Right atrium auricular region (tissue), 2 donors: ENCODE measurements around the gene DOCK3. TPM values are rescaled to one million over a fixed set of nuclear protein-coding genes. Genes with fewer than 3 reads are reported as not detected.
A peak's percentile ranks its signal among the peaks of the same experiment; 100 is the strongest.

ENCODE experiments used
- DNase-seq: peaks from one replicate; pipeline ENCODE4 v3.0.0-alpha.2; 2019; ENCODE audit warnings: low spot score
- H3K27ac ChIP-seq, 2 donors: fragments of 200-600 bp; sonication (generic); 1 replicate in 1 of 2; 2 replicates in 1 of 2; pipeline ENCODE4 v1.5.1; 2016 to 2019
- H3K27me3 ChIP-seq, 2 donors: fragments of 200-600 bp; sonication (generic); one replicate each; pipeline versions ENCODE4 v1.5.1 to v1.6.0; 2017 to 2019
- H3K36me3 ChIP-seq: fragments of 200-600 bp; sonication (generic); one replicate; pipeline ENCODE4 v1.5.1; 2016
- H3K4me1 ChIP-seq, 2 donors: fragments of 200-600 bp; sonication (generic); one replicate each; pipeline versions ENCODE4 v1.5.1 to v1.6.0; 2017 to 2019
- H3K4me3 ChIP-seq, 2 donors: fragments of 200-600 bp; sonication (generic); 1 replicate in 1 of 2; 2 replicates in 1 of 2; pipeline ENCODE4 v1.5.1; 2017 to 2019; ENCODE audit warnings: mild to moderate bottlenecking in 1 of 2, moderate library complexity in 1 of 2
- H3K9me3 ChIP-seq, 2 donors: fragments of 200-600 bp; sonication (generic); one replicate each; pipeline ENCODE4 v1.5.1; 2019
- CTCF ChIP-seq, 2 donors: fragments of 200-600 bp; sonication (generic); IDR thresholded peaks; one replicate each; pipeline ENCODE4 v1.5.1; 2019; ENCODE audit warnings: antibody characterized with exemption in 2 of 2
- total RNA-seq, 2 donors: library from RNA; depleted of rRNA; stranded (reverse); fragments of >200 nt; gene quantifications; one replicate each; pipeline ENCODE4 v1.1.0, GENCODE V29; 2016

Gene DOCK3
- total RNA-seq: 1 to 10 TPM; 2.7 to 4.6 TPM

DNA sequence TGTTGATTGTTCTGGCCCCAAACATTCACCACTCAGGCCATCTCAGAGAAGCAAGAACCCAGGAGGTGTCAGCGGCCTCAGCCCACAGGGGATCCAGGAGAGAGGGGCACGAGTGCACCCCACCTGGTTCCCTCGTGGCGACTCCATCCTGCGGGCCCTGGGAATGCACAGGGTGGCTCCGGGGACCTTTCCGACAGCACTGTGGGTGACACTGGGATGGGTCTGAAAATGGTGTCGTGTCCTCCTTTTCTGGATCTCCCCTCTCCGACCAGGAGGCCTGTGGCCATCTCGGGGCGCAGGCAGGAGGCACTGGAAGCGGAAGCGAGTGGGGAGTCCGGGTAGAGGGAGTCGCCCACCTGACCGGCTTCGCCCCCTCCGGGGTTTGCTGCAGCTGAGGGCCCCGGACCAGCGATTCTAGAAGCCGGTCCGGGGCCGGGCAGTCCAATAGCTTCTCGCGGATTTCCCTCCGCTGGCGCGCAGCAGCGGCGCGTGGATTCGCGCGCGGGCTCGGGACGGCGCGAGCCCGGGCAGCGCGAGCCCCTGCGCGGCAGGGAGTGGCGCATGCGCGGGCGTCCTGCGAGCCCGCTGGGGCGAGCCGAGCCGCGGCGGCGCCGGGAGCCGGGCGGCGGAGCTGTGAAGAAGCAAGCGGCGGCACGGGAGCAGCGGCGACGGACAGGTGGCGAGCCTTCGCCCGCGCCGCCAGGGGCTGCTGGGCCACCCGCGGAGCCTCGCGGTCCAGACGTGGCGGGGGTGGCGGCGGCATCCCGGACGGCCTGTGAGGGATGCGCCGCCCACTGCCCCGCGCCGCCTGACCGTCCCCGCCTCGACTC lies at the start of gene DOCK3:
TSS of gene DOCK3 (plus strand) at position 579 of the 830 bp plus-strand sequence. CDS start 337 bp downstream, outside the sequence.
- Histone ChIP-seq H3K9me3 (no peaks in the 10 kb centered on the region), H3K27ac (no peak within 1 kb of the TSS), H3K4me3 (peak within 1 kb of the TSS; percentile 47 to 58), H3K36me3 (no peaks in the 10 kb centered on the region), H3K4me1 (peaks cover 0 to 10% of the 10 kb centered on the region in 2 donors), H3K27me3 (peaks cover 0 to 7% of the 10 kb centered on the region in 2 donors)
- DNase-seq: peak; percentile 52
- no peak for TF ChIP-seq CTCF (IDR thresholded peaks at IDR 0.05)

GRCh38 chr3:50625231-50626182 lies 49.2 kb upstream of the DOCK3 start:
- no peak for TF ChIP-seq CTCF (IDR thresholded peaks at IDR 0.05)
- Histone ChIP-seq H3K27me3 (no peaks in the 10 kb centered on the region), H3K36me3 (peaks cover 6% of the 10 kb centered on the region), H3K27ac (peak overlapping the region; percentile 79 to 97), H3K9me3 (no peaks in the 10 kb centered on the region), H3K4me3 (no peak overlapping the region), H3K4me1 (peaks cover 0 to 85% of the 10 kb centered on the region in 2 donors)
- DNase-seq: no peak

DNA sequence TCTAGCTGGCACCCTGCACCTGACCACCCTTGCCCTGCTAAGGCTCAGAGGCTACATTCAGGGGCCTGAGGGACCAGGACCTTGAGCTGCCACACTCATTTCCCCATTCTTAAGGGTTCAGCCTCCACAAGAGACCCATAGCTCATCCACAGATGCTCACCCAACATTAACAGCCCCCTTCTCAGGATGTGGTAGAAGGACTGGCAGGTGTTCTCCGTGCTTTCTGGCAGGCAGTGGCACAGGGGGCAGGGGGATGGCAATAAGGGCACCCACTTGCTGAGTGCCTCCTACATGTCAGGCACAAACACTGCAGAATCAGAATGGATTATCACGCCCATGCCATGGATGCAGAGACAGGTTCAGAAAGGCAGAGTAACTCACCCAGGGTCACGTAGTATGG lies 48.3 kb upstream of the DOCK3 start:
- Histone ChIP-seq H3K4me1 (peaks cover 0 to 88% of the 10 kb centered on the region in 2 donors), H3K36me3 (peaks cover 6% of the 10 kb centered on the region), H3K4me3 (no peak overlapping the region), H3K27ac (peak overlapping the region; percentile 79 to 97), H3K27me3 (no peaks in the 10 kb centered on the region), H3K9me3 (no peaks in the 10 kb centered on the region)
- no peak for DNase-seq
- TF ChIP-seq CTCF (IDR thresholded peaks at IDR 0.05): no peak

DNA sequence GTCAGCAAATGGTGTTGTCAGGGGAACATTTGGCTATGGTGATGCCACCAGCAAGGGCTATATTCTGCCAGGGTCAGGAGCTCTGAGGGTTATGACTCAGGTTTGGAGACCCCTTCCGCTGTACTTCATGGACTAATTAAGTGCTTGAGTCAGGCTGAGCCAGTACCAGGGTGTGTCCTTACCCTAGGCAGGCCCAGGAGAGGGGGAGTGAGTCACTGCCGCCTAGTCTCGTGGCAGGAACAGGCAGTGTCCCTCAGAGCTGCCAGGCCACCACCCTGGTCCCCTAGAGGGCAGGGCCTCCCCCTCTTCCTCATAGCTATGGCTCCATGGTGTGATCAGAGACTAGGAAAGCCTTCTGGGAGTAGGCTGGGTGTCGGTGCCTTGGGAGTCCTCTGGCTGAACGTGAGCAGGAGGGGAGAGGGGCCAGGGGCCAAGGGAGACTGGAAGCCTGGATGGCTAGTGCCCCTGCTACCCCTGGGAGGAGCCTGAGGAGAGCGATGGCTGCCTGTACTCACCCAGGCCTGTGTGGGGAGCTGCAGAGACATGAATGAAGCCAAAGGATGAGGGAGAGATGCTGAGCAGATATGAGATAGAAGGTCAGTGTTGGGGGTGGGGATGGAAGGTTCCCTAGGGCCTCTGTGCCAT lies 47.2 kb upstream of the DOCK3 start:
- Histone ChIP-seq H3K4me1 (peaks cover 0 to 96% of the 10 kb centered on the region in 2 donors), H3K9me3 (no peaks in the 10 kb centered on the region), H3K27ac (peak overlapping the region; percentile 79 to 97), H3K4me3 (no peak overlapping the region), H3K36me3 (peaks cover 5% of the 10 kb centered on the region), H3K27me3 (no peaks in the 10 kb centered on the region)
- peak; percentile 82 for DNase-seq
- peak in 1 of 2 donors; percentile 58 for TF ChIP-seq CTCF (IDR thresholded peaks at IDR 0.05)

DNA sequence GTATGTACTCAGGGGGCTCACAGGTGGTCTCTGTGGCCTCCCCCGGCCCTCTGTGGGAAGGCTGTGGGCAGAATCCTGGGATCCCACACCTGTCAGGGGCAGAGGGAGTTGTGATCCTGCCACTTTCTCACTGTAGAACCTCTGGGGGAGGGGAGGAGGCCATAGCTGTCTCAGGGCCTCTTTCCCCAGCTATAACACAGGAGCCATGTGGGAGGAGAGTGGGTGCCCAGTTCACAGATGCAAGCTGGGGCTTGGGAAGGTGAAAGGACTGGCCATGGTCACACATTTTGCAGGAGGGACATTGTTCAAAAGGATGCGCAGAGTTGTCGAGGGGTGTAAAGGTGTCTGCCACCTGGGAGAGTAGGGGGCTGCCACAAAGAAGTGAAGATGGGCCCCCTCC lies 46.1 kb upstream of the DOCK3 start:
- H3K9me3 ChIP-seq: no peaks in the 10 kb centered on the region
- H3K27me3 ChIP-seq: no peaks in the 10 kb centered on the region
- TF ChIP-seq CTCF (IDR thresholded peaks at IDR 0.05): no peak
- H3K4me1 ChIP-seq: peaks cover 0 to 96% of the 10 kb centered on the region in 2 donors
- peak overlapping the region; percentile 79 to 97 for H3K27ac ChIP-seq
- no peak for DNase-seq
- H3K4me3 ChIP-seq: no peak overlapping the region
- H3K36me3 ChIP-seq: no peaks in the 10 kb centered on the region
